Dermis blood vessel endothelial cell (primary cell): ENCODE data around the gene VAMP2. TPM values are rescaled to one million over a fixed set of nuclear protein-coding genes. Genes with fewer than 3 reads are reported as not detected.
"Not testable (repeated sequence)": the region's sequence is repeated elsewhere in the genome, so short reads cannot be mapped to it uniquely, and the experiment has no call there.

Experiments used
- DNase-seq: peaks from one replicate; pipeline ENCODE4 v3.0.0; 2010
- total RNA-seq: library from RNA; depleted of rRNA; stranded (reverse); fragments of >200 nt; gene quantifications from 2 replicates; pipeline ENCODE4 v1.2.3, GENCODE V29; 2014

VAMP2 gene
- total RNA-seq, 1 donor from 2014 or later: 4.4 TPM

DNA sequence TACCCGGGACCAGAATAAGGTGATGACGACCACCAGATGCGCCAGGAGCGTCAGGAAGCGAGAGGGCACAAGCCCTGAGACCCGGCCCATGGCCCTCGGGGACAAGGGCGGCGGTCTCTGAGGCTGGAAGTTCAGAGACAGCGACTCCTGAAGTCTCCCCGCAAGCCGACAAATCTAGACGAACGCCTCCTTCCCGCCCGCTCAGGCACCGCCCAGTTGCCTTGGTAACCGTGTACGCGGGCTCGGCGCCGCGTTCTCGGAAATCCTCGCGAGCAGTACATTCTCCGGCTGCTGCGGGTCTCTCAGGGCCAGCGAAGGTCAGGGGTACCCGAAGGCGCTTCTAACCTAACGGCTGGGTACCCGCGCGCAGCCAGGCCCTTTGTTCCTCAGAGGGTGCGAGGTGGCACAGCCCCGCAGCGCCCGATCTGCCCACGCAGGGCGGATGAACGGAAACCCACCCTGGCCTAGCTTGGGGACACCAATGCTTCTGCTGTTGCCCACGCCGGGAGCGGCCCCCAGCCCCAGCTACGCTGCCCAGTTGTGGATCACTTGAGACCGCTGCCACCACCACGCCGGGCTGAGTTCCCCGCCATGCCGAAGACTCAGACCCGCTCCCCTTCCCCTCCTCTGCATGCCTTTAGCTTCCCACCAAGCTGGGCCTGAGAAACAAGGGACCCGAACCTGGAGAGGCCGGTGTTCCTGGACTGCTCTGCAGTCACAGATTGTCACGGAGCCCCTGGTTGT, 13.6 kb upstream of the VAMP2 start, which contains the start of gene TMEM107:
Gene TMEM107, minus strand, starts transcription at position 184 of the 744 bp plus-strand sequence. Its CDS starts 94 bp downstream, at position 90.
- peak; percentile 88 for DNase-seq

DNA sequence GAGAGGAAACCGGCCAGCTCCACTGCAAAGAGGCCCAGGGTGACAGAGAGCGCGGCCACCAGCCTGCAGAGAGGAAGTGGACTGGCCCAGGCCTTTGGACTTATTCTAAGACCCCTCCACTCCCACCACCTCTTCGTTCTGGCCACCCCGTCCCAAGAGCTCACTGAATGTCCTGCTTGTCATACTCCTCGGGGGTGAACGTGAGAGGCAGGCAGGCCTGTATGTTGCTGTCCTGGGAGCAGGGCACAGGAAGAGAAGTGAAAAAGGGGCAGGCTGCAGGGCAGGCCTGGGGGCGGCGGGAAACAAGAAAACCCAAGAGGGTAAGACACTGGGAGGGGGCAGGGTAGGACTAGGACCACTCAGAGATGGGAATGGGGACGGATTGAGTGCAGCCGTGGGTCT, 13.0 kb upstream of the VAMP2 start:
- no peak for DNase-seq

DNA sequence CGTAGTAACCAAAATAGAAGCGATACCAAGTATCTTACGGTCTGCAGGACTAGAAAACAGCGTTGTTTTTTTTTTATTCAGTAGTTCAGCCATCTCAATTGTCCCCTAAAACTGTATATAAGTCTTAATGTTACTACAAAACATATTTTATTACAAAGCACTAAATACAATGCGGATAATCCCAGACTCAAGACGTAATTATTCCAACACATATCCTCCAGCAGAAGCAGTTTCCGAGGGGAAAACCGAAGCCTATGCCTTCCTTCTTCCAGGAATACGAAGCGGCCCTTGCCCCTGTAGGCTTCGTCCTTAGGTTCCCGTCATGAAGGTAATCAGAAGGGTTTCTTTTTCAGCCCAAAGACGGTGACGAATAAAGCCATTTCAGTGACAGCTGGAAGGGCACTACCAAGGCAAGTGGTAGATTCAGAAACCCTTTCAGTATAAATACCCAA, 11.1 kb upstream of the VAMP2 start:
- no peak for DNase-seq

DNA sequence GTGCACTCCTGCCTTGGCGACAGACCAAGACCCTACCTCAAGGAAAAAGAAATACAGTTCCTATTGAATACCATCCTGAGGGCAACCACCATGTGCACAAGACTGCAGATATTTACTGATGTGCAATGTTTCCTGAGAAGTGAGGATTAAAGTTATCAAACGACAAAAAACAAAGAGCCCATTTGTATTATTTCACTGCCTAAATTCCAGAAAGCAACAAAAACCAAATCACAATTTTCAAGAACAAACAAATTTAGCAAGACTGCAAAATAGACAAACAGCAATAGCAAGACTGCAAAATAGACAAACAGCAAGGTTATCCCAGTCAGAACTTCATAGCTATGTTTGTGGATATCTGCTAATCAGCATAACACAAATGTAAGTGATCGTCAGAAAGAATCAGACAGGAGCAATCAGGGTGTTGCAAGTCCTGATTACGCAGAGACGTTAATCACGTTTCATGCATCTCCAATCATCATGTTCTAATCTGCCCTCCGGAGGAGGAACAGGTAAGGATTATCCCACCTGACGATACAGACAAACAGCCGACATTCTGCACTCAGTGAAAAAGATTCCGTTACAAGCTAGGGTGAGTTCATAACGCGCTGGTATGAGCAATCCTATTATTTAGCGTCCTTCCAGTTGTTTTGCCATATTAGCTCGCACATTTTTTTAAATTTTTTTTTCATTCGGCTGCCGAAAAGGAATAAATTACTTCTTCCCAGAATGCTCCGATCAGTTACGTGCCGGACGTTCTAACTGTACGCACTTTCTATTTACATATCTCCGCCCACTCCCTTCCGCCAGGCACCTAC, 10.5 kb upstream of the VAMP2 start:
- DNase-seq: peak; percentile 97

DNA sequence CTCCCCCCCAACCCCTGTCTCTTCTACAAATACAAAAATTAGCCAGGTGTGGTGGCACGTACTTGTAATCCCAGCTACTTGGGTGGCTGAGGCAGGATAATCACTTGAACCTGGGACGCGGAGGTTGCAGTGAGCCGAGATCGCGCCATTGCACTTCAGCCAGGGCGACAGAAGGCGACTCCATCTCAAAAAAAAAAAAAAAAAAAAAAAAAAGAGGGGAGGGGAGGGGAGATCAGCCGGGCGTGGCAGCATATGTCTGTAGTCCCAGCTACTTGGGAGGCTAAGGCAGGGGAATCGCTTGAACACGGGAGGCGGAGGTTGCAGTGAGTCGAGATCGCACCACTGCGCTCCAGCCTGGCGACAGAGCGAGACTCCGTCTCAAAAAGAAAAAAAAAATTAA, 7.4 kb upstream of the VAMP2 start:
- DNase-seq: not testable (repeated sequence)

DNA sequence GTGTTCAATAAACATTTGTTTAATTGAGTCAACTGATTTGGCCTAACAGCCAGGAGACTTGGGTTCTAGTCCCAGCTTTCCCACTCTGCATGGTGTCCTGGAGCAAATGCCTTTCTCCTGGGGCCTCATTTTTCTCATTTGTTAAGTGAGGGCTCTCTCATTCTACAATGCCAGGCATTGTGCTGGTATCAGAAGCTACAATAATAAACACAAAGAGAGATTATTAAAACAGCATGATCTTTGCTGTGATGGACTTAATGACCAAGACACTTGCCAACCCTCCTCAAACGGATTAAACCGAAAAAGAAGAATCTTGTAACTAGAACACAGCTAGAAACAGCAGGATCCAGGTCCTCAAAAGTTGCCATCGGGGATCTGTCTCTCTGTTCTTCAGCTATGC, 4.8 kb upstream of the VAMP2 start:
- DNase-seq: no peak

DNA sequence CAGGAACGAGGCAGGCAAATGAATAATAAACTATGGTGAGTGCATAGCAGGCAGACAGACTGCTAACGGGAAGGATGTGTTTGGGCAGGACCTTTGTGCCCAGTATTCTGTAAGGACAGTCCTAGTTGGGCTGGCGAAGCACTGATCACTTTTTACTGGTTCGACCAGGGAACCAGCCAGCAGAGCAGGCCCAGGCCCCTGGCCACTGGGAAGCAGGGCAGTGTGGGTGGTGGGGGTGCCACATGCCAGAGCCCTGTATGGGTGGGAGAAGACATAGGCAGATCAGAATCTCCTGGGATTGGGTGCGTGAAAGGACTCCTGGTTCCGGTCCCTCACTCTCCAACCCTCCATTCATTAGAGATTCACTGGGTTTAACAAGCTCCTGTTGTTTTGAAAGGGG, 4.0 kb upstream of the VAMP2 start:
- no peak for DNase-seq

DNA sequence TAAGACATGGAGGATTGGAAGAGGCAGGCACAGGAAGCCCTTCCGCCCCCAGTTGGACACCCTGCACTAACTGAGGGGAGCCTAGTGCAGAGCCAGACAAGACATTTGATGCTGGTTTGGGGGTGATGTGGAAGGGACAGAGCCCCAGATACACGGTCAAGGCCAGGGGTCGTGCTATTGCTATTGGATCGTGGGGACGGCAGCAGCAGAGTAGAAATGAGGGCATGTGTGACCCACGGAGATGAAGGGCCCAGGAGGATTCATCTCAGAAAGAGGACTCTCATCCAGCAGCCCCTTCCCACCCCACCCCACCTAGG, 2.0 kb upstream of the VAMP2 start:
- no peak for DNase-seq

DNA sequence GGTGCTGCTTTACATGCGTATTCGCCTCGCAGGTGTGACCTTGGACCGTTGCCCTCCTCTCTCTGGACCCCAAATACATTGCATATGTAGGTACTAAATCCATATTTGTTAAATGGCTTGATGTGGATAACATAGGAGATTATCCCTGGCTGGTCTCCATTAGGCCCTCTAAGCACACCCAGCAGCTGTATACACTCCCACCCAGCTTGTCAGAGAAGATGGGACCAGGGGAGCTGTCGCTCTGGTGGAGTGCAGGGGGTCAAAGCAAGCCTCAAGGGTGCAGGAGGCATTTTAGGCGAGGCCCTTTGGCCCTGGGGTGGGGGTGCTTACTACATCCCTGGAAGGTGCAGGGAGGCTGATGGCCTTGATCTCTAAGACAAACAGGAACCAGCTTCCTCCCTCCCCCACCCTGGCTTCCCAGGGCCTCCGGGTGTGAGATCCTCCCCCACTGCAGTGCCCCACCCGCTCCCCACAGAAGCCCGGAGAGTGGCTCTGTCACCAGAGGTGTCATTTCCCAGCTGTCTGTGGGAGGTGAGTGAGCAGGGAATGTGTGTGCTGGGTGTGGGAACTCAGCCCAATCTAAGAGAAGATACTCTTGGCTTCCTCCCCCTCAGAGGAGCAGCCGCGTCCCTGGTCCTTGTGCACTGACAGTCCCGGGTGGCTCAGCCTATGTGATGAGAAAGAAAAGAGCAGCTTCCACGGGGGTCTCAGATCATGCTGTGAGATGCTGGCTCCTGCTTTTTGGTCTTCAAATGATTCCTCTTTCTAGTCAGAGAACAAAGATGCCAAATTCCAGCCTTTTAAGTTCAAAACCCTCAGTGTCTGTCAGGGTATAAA, 1.4 kb upstream of the VAMP2 start:
- DNase-seq: no peak

DNA sequence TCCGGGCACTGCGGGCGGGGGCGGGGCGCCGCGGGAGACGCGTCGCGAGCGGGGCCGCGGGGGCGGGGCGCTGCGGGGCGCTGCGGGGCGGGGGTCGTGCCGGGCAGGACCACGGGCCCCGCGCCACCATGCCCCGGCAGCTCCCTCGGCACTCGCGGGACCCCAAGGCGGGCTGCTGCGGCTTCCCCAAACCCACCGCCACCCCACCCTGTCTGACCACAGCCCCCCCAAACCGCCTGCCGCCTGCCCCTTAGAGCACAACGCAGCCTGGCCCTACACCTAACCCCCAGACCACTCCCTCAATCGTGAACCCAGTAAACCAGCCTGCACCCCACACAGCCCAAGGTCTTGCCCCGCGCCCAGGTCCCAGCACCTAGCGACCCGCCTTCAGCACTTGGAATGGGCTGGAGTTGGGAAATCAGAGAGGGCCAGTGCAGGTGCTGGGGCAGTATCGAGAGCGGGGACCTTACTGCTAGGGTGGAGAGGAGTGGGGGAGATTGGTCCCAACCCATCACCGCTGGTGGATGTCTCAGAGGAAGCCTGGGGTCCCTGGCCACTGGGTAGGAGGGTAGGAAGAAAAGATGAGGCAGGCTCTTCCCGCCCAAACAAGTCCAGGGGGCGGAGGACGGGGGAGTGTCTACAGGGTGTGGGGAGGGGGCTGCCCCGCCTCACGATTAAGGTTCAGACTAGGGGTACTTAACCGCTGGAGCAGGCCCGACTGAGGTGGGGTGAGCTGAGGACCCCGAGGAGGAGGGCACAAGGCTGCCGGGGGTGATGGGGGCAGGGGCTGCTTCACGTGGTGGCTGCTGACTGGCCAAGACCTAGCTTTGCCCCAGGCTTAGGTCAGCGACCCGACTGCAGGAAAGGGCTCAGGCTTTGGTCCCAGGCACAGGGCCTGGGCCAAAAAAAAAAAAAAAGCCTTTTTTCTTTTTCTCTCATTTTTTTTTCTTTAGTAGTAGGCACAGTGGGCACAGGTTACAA, 539 bp upstream of the VAMP2 start:
- peak; percentile 25 for DNase-seq

DNA sequence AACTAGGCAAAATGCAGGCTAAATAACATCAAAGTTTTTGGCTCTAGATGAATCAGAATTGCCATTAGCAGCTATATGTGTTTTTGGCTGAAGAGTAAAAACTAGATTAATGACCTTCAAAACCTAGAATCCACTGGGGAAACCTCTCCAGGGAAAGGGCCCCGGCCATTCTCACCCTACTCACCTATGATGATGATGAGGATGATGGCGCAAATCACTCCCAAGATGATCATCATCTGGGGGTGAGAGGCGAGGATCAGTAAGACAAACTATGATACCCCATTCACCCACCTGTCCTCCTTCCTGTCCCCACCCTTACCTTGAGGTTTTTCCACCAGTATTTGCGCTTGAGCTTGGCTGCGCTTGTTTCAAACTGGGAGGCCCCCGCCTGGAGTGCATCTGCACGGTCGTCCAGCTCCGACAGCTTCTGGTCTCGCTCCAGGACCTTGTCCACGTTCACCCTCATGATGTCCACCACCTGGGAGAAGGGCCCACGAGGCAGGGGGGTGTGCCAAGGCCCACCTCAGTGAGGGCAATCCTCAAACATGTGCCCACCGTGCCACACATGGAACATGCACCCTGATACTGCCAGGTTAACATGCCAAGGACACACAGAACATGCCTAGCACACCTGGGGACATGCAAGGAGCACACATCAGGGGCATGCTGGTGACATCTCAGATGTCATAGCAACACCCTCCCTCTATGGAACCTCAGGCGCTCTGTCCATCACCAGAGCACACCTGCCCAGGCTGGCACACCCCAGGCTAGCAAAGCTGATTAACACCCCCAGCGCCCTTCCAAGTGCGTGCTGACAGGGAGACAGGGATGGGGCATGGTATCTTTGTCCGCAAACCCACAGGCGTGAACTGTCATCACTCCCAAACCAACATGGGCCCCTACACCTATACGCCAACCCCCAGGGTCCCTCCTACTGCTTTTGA, 1.2 kb downstream of the VAMP2 start:
- DNase-seq: no peak

DNA sequence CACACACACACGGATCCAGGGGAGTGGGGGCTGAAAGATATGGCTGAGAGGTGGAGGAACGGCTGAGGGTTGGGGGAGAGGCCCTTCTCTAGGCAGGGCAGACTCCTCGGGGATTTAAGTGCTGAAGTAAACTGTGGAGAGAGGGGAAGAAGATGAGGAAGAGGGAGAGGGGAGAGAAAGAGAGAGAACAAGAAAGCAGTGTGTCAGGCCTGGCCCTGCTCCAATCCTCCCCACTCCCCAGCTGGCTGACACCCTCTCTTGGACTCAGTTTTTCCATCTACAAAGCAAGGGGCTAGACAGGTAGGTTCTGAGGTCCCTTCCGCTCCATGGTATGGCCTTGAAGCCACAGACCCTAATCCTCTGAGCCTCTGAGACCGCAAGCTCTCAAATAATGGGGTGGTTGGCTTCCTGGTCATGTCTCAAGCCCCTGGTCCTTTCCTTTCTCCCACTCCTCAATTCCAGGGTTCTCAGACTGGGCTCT, 2.0 kb downstream of the VAMP2 start:
- no peak for DNase-seq

DNA sequence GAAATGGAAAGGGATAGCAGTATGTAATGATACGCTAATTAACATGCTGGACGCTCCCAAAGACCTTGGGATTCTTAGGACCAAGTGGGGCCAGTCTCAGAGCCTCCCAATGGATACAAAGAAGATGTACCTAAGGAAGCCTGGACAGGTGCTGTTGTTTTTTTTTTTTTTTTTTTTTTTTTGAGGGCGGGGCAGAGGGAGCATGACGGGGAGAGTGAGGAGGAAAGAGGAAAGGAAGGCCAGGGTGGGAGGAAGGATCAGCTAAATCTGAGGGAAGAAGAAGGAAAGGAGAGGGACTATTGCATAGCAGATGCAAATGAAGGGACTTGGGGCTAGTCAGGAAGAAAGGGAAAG, 2.5 kb downstream of the VAMP2 start:
- no peak for DNase-seq

DNA sequence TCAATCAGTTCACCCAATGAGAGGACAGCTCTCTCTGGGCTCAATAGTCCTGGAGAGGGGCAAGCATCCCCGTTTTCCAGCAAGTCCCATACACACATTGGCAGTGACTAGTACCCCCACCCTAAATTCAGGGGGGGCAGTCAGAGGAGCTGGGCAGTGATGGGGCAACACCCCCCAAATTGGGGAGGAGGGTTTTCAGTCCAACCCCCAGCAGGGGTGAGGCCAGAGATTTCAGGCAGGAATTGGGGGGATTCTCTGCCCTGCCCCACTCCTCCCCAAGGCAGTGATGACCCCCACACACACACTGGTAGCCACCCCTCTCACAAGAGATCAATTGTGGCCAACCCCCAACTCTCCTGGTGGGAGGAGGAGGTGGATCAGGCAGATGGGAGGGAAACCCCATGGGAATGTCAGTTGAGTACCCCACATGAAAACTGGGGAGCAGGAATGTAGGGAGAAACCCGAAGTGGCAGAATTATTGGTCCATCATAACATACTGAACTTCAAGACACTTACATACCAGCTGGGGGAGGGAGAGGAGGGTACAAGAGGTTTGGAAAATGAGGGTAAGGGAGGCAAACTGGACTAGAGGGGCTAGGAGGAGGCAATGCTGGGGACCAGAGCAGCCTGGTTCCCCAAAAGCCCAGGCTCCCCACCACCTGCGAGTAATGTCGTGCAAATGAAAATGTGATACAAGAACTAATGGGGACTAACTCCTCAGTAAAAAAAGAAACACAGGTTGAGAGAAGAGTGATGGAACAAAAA, 3.1 kb downstream of the VAMP2 start:
- no peak for DNase-seq

DNA sequence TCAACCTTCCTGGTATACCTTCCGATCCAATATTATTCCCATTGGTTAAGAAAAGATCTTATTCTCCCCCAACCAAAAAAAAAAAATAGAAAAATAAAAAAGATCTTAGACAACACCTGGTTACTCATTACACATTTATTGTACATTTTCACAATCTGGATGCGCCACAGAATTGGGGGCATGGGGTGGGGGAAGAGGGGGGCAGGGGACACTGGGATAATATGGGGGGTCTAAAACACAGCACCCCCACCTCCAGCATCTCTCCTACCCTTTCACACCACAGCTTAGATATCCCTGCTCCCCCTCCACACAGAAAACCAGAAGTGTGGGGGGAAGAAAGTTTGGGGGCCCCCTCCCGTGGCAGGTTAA, 3.7 kb downstream of the VAMP2 start:
- DNase-seq: no peak

DNA sequence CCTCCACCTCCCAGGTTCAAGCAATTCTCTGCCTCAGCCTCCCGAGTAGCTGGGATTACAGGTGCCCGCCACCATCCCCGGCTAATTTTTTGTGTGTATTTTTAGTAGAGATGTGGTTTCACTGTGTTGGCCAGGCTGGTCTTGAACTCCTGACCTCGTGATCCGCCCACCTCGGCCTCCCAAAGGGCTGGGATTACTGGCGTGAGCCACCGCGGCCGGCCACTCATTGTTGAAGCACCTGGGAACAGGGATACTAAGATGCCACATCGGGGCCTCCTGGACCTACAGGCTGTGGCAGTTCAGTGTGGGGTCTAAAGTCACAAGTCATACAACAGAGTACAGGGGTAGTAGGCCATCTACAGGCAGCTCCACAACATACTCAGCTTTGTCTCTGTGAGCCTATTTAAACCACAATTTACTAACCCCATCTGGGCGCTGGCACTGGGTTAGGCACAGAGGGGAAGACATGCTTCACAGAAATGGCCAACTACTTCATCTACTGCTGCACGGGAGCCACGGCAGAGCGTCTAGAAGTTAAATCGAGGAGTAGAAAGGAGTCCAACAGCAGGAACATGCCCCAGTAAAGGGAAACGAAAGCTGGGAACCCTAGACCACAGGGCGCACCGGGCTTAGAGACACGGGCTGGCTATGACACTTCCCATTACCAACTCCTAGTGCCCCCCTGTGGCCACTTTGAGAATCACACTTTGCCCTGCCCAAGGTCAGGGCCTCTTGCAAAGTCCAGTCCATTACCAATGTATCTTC, 4.3 kb downstream of the VAMP2 start:
- DNase-seq: peak; percentile 96

DNA sequence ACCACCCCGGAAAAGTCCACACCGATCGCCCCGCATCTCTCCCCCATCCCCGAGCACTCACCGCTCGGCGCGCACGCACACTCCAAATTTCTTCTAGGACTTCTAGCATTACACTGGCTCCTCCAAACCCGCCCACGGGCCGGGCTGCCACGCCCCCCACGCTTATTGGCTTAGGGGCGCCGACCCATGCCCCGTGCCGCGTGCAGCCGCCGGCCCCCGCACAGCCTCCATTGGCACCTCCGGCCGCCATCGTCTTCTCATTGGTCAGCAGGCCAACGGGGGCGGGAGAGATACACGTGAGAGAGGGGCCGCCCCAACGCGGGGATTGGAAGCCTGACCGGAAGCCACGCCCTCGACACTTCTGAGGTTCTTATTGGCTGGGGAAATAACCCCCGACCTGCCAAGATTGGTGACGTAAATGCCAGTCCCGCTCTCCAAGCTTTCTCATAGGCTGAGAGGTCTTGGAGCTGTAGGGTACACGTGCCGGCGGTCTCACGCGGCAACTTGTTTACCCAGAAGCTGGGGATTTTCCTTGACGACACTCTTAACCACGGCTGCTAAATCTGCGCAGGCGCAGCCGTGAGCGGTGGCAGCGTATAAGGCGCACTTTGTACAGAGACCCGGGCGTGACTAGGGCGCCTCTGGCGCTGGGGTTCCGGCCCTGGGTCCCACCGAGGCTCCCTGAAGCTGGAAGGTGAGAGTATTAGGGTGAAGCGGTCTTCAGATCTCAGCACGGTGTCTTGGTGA, 6.3 kb downstream of the VAMP2 start:
- peak; percentile 100 for DNase-seq

DNA sequence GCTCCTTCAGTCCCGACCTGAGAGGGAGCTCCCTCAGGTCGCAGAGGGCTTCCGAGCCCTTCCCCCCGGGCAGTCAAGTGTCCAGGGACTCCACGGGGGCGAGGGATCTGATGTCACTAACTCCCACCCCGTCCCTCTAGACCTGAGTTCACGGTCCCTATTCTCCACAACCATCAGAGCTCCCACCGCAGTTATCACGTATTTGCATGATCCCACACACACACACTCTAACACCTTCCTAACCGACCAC, 6.8 kb downstream of the VAMP2 start:
- DNase-seq: no peak
